Liver (tissue), 9 donors: ENCODE results near the gene KAZN. TPM values are rescaled to one million over a fixed set of nuclear protein-coding genes. Genes with fewer than 3 reads are reported as not detected.

Experiments used
- DNase-seq: peaks from one replicate; pipeline ENCODE4 v3.0.0-alpha.2; 2017; ENCODE audit warnings: low spot score
- H3K27ac ChIP-seq, 2 donors: one replicate each; pipeline ENCODE4 v1.7.0; 2013; ENCODE audit warnings: inconsistent platforms in 2 of 2, low read length in 2 of 2, control low read depth in 1 of 2, low read depth in 1 of 2, mild to moderate bottlenecking in 1 of 2
- H3K27me3 ChIP-seq, 4 donors: one replicate each; pipeline versions ENCODE4 v1.6.1 to v1.7.0; 2013; ENCODE audit warnings: low read length in 3 of 4, inconsistent platforms in 1 of 4, mild to moderate bottlenecking in 1 of 4, moderate library complexity in 1 of 4; ENCODE audit not compliant: control insufficient read depth in 4 of 4, insufficient read depth in 4 of 4
- H3K36me3 ChIP-seq, 4 donors: one replicate each; pipeline versions ENCODE4 v1.6.1 to v1.7.0; 2013; ENCODE audit warnings: low read length in 3 of 4, mild to moderate bottlenecking in 3 of 4, low read depth in 1 of 4, moderate library complexity in 1 of 4; ENCODE audit not compliant: control insufficient read depth in 4 of 4, insufficient read depth in 3 of 4
- H3K4me1 ChIP-seq, 4 donors: one replicate each; pipeline versions ENCODE4 v1.6.1 to v1.7.0; 2013; ENCODE audit warnings: low read length in 3 of 4, mild to moderate bottlenecking in 3 of 4, moderate library complexity in 1 of 4; ENCODE audit not compliant: control insufficient read depth in 4 of 4, insufficient read depth in 4 of 4
- H3K4me3 ChIP-seq, 3 donors: one replicate each; pipeline versions ENCODE4 v1.6.1 to v1.7.0; 2013; ENCODE audit warnings: low read length in 3 of 3, control low read depth in 1 of 3, low read depth in 1 of 3, mild to moderate bottlenecking in 1 of 3
- H3K9ac ChIP-seq, 2 donors: one replicate each; pipeline ENCODE4 v1.7.0; 2013; ENCODE audit warnings: low read length in 2 of 2, mild to moderate bottlenecking in 2 of 2, moderate library complexity in 2 of 2, control low read depth in 1 of 2, low read depth in 1 of 2
- H3K9me3 ChIP-seq, 4 donors: one replicate each; pipeline versions ENCODE4 v1.6.1 to v1.7.0; 2013; ENCODE audit warnings: low read length in 3 of 4; ENCODE audit not compliant: control insufficient read depth in 4 of 4
- FOXA1 ChIP-seq: IDR thresholded peaks from 2 replicates; pipeline ENCODE4 v1.6.1; 2016; ENCODE audit warnings: antibody characterized with exemption
- FOXA2 ChIP-seq: IDR thresholded peaks from 2 replicates; pipeline ENCODE4 v1.6.1; 2016; ENCODE audit warnings: antibody characterized with exemption
- RXRA ChIP-seq, 2 donors: IDR thresholded peaks; 2 replicates each; pipeline ENCODE4 v1.6.1; 2017 to 2018; ENCODE audit warnings: antibody characterized with exemption in 2 of 2, mild to moderate bottlenecking in 1 of 2
- WGBS: extraction: QIAGEN DNeasy Blood & Tissue Kit; methylation state at CpG from one replicate; pipeline ENCODE4 v1.1.7; 2013; 5-methylcytosine and 5-hydroxymethylcytosine counted together
- polyA plus RNA-seq, 2 donors: library from polyadenylated mRNA; stranded (reverse) in 1 of 2; unstranded in 1 of 2; fragments of 200-250 nt in 1 of 2; fragments of >200 nt in 1 of 2; fragmentation: Nextera tagmentation in 1 of 2; extraction: Ambion mirVana in 1 of 2; gene quantifications; one replicate each; pipeline versions ENCODE4 v1.2.1 to v1.2.3, GENCODE V29; 2013 to 2015
- total RNA-seq, 2 donors: library from RNA; depleted of rRNA; stranded (reverse); fragments of >200 nt; gene quantifications; one replicate each; pipeline ENCODE4 v1.2.3, GENCODE V29; 2014
- TF ChIP-seq, protein P1 (sequence below): IDR thresholded peaks from 2 replicates; pipeline ENCODE4 v1.6.1; 2016; ENCODE audit warnings: antibody characterized with exemption
- TF ChIP-seq, protein P2 (sequence below): IDR thresholded peaks from 2 replicates; pipeline ENCODE4 v1.6.1; 2016; ENCODE audit warnings: antibody characterized with exemption
- TF ChIP-seq, protein P3 (sequence below): IDR thresholded peaks from 2 replicates; pipeline ENCODE4 v1.6.1; 2016; ENCODE audit warnings: antibody characterized with exemption, mild to moderate bottlenecking
- donor health status: healthy.
- donor health status: healthy.
- donor health status: healthy.
- donor health status: healthy.
- donor health status: healthy.

KAZN gene
- total and polyA plus RNA-seq, 4 donors, result 1.9 to 6.9 (median 2.4) TPM

DNA sequence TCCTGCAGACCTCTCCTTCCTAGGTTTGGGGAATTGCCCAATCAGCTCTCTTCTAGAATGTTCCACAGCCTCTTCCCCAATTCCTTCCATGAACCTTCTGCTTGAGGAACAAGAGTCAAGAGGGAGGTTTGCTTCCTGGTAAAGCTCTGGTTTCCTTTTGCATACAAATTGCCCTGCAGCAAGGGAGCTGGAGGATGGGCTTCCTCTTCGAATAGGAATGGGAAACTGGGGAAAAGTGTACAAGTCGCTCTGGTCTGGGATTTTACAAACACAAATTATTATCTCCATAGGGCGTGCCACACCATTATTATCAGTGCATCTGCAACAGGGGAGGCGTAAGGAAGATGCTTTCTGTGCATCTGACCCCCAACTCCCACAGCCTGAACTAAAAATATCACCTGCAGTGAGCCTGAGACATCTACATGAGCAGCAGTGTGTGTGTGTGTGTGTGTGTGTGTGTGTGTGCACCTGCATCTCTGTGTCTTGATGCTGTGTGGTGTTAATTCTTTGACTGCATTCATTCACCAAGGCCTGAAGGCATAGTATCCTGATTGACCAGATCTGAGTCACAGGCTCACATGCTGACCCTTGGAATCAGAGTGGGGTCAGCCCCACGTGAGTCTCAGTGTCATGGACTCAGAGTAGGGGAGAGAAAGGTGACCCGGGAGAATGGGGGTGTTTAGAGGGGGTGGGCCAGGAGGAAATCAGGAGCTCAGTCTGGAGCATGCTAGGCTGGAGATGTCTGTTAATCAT lies 272.9 kb downstream of the KAZN start:
- H3K36me3 ChIP-seq, result no peaks in the 10 kb centered on the region
- DNase-seq, result no peak
- 65% methylated on average over 6 of the region's 6 CpGs for WGBS
- H3K4me3 ChIP-seq, result no peak overlapping the region
- TF ChIP-seq RXRA (IDR thresholded peaks at IDR 0.05) (no peak), FOXA2 (no peak)
- no peaks in the 10 kb centered on the region for H3K27me3 ChIP-seq
- H3K4me1 ChIP-seq, result no peaks in the 10 kb centered on the region
- no peak overlapping the region for H3K9ac ChIP-seq
- H3K27ac ChIP-seq, result no peak overlapping the region
- no peaks in the 10 kb centered on the region for H3K9me3 ChIP-seq

DNA sequence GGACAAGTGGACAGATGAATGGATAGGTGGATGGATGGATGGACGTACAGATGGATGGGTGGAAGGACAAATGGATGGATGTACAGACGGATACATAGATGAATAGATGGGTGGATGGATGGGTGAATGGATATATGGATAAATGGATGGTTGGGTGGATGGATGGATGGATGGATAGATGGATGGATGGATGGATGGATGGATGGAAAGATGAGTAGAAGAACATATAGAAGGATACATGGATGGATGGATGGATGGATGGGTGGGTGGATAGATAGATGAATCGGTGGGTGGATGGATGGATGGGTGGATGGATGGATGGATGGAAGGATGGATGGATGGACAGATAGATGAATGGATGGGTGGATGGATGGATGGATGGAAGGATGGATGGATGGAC lies 274.3 kb downstream of the KAZN start:
- no peak for DNase-seq
- 70% methylated on average over 3 of the region's 3 CpGs for WGBS
- Histone ChIP-seq H3K36me3 (no peaks in the 10 kb centered on the region), H3K9ac (no peak overlapping the region), H3K4me1 (no peaks in the 10 kb centered on the region), H3K4me3 (no peak overlapping the region), H3K9me3 (no peaks in the 10 kb centered on the region), H3K27me3 (no peaks in the 10 kb centered on the region), H3K27ac (no peak overlapping the region)
- TF ChIP-seq, protein P1, sequence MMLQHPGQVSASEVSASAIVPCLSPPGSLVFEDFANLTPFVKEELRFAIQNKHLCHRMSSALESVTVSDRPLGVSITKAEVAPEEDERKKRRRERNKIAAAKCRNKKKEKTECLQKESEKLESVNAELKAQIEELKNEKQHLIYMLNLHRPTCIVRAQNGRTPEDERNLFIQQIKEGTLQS, result no peak

DNA sequence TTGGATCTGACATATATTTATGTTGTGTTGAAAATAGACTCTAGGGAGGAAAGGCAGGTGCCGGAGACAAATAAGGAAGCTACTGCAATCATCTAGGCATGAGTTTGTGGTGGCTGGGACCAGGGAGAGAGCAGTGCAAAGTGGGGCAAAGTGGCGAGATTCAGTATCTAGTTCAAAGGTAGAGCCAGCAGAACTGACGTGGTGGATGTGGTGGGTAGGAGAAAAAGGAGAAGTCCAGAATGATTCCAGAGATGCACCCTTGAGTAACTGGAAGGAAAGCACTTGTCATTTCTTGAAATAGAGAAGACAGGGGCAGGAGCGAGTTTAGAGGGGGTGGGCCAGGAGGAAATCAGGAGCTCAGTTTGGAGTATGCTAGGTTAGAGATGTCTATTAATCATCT lies 275.2 kb downstream of the KAZN start:
- Histone ChIP-seq H3K4me1 (no peaks in the 10 kb centered on the region), H3K27me3 (no peaks in the 10 kb centered on the region), H3K27ac (no peak overlapping the region), H3K4me3 (no peak overlapping the region), H3K9ac (no peak overlapping the region), H3K9me3 (no peaks in the 10 kb centered on the region), H3K36me3 (no peaks in the 10 kb centered on the region)
- WGBS, result 62% methylated on average over 4 of the region's 4 CpGs
- no peak for DNase-seq
- TF ChIP-seq, protein P2, sequence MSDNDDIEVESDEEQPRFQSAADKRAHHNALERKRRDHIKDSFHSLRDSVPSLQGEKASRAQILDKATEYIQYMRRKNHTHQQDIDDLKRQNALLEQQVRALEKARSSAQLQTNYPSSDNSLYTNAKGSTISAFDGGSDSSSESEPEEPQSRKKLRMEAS, result no peak
- TF ChIP-seq FOXA2 (no peak), FOXA1 (no peak)
- TF ChIP-seq, protein P3, sequence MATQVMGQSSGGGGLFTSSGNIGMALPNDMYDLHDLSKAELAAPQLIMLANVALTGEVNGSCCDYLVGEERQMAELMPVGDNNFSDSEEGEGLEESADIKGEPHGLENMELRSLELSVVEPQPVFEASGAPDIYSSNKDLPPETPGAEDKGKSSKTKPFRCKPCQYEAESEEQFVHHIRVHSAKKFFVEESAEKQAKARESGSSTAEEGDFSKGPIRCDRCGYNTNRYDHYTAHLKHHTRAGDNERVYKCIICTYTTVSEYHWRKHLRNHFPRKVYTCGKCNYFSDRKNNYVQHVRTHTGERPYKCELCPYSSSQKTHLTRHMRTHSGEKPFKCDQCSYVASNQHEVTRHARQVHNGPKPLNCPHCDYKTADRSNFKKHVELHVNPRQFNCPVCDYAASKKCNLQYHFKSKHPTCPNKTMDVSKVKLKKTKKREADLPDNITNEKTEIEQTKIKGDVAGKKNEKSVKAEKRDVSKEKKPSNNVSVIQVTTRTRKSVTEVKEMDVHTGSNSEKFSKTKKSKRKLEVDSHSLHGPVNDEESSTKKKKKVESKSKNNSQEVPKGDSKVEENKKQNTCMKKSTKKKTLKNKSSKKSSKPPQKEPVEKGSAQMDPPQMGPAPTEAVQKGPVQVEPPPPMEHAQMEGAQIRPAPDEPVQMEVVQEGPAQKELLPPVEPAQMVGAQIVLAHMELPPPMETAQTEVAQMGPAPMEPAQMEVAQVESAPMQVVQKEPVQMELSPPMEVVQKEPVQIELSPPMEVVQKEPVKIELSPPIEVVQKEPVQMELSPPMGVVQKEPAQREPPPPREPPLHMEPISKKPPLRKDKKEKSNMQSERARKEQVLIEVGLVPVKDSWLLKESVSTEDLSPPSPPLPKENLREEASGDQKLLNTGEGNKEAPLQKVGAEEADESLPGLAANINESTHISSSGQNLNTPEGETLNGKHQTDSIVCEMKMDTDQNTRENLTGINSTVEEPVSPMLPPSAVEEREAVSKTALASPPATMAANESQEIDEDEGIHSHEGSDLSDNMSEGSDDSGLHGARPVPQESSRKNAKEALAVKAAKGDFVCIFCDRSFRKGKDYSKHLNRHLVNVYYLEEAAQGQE, result no peak
